T-helper 17 cell (primary cell): ENCODE results near the gene LRRC8C. TPM values are rescaled to one million over a fixed set of nuclear protein-coding genes. Genes with fewer than 3 reads are reported as not detected.

Source experiments
- ATAC-seq: fragments of 150-1000 bp; cut with Tn5 transposase; 2 replicates; pipeline ENCODE4 v1.10.0; 2021; ENCODE audit warnings: mild to moderate bottlenecking, moderate library complexity
- DNase-seq, 3 donors: peaks; one replicate each; pipeline versions ENCODE4 v3.0.0 to v3.0.0-alpha.2; 2020 to 2021
- H3K9me3 ChIP-seq: one replicate; pipeline ENCODE4 v1.7.0; 2013; ENCODE audit warnings: low read length, mild to moderate bottlenecking; ENCODE audit not compliant: control insufficient read depth, poor library complexity, severe bottlenecking
- H3K27ac Mint-ChIP-seq: one replicate; pipeline ENCODE4 v1.8.0; 2022; ENCODE audit warnings: mild to moderate bottlenecking, moderate library complexity, mixed read lengths
- H3K27me3 Mint-ChIP-seq: one replicate; pipeline ENCODE4 v1.8.0; 2022; ENCODE audit warnings: mixed read lengths
- H3K36me3 Mint-ChIP-seq: one replicate; pipeline ENCODE4 v1.8.0; 2022; ENCODE audit warnings: low read depth, mixed read lengths
- H3K4me1 Mint-ChIP-seq: one replicate; pipeline ENCODE4 v1.8.0; 2022; ENCODE audit warnings: mild to moderate bottlenecking, mixed read lengths
- H3K4me3 Mint-ChIP-seq: one replicate; pipeline ENCODE4 v1.8.0; 2022; ENCODE audit warnings: mild to moderate bottlenecking, moderate library complexity, mixed read lengths
- total RNA-seq, 4 donors: library from RNA in 2 of 4; stranded (reverse) in 2 of 4; gene quantifications; one replicate each; pipeline ENCODE4 v1.2.3 and lab custom pipeline; 2022 to 2026

The LRRC8C gene
- total RNA-seq, 2 donors from 2014 or later, result 46.0 to 52.4 TPM

GRCh38 chr1:89711140-89711778 lies 78.3 kb downstream of the LRRC8C start:
- H3K4me1 Mint-ChIP-seq, result peaks cover 30% of the 10 kb centered on the region
- H3K27ac Mint-ChIP-seq, result peak overlapping the region; percentile 27
- DNase-seq, result no peak
- H3K36me3 Mint-ChIP-seq, result peaks cover 11% of the 10 kb centered on the region
- H3K9me3 ChIP-seq, result no peaks in the 10 kb centered on the region
- ATAC-seq, result no peak
- H3K27me3 Mint-ChIP-seq, result no peaks in the 10 kb centered on the region
- no peak overlapping the region for H3K4me3 Mint-ChIP-seq

- Mint-ChIP-seq H3K36me3 (peaks cover 11% of the 10 kb centered on the region), H3K27me3 (no peaks in the 10 kb centered on the region), H3K4me1 (peaks cover 35% of the 10 kb centered on the region), H3K4me3 (no peak overlapping the region), H3K27ac (no peak overlapping the region)
- ATAC-seq (no peak), DNase-seq (no peak)
- H3K9me3 ChIP-seq, result no peaks in the 10 kb centered on the region
Observed at GRCh38 chr1:89712420-89712819, 79.5 kb downstream of the LRRC8C start.

- no peaks in the 10 kb centered on the region for H3K9me3 ChIP-seq
- Mint-ChIP-seq H3K27me3 (no peaks in the 10 kb centered on the region), H3K36me3 (peaks cover 4% of the 10 kb centered on the region), H3K4me3 (no peak overlapping the region), H3K4me1 (peaks cover 43% of the 10 kb centered on the region), H3K27ac (no peak overlapping the region)
- no peak for ATAC-seq
- no peak for DNase-seq
Observed at GRCh38 chr1:89715677-89716076, 82.8 kb downstream of the LRRC8C start.

- H3K27me3 Mint-ChIP-seq, result no peaks in the 10 kb centered on the region
- H3K4me1 Mint-ChIP-seq, result peaks cover 43% of the 10 kb centered on the region
- no peaks in the 10 kb centered on the region for H3K9me3 ChIP-seq
- H3K27ac Mint-ChIP-seq, result peak overlapping the region; percentile 95
- peak overlapping the region; percentile 88 for H3K4me3 Mint-ChIP-seq
- DNase-seq, result no peak
- H3K36me3 Mint-ChIP-seq, result peaks cover 2% of the 10 kb centered on the region
- peak; percentile 81 for ATAC-seq
Observed at GRCh38 chr1:89719502-89720306, 86.8 kb downstream of the LRRC8C start.

GRCh38 chr1:89720839-89721238 lies 87.9 kb downstream of the LRRC8C start:
- H3K36me3 Mint-ChIP-seq, result peaks cover 2% of the 10 kb centered on the region
- no peaks in the 10 kb centered on the region for H3K27me3 Mint-ChIP-seq
- no peaks in the 10 kb centered on the region for H3K9me3 ChIP-seq
- peak overlapping the region; percentile 78 for H3K27ac Mint-ChIP-seq
- DNase-seq, result no peak
- no peak overlapping the region for H3K4me3 Mint-ChIP-seq
- H3K4me1 Mint-ChIP-seq, result peaks cover 49% of the 10 kb centered on the region
- no peak for ATAC-seq

GRCh38 chr1:89721351-89721750 lies 88.4 kb downstream of the LRRC8C start:
- Mint-ChIP-seq H3K4me3 (no peak overlapping the region), H3K4me1 (peaks cover 49% of the 10 kb centered on the region), H3K27ac (peak overlapping the region; percentile 78), H3K36me3 (peaks cover 7% of the 10 kb centered on the region), H3K27me3 (no peaks in the 10 kb centered on the region)
- no peaks in the 10 kb centered on the region for H3K9me3 ChIP-seq
- DNase-seq (no peak), ATAC-seq (peak; percentile 64)

GRCh38 chr1:89723144-89723543 lies 90.2 kb downstream of the LRRC8C start:
- peaks cover 7% of the 10 kb centered on the region for H3K36me3 Mint-ChIP-seq
- DNase-seq, result no peak
- ATAC-seq, result no peak
- no peaks in the 10 kb centered on the region for H3K27me3 Mint-ChIP-seq
- H3K4me3 Mint-ChIP-seq, result no peak overlapping the region
- peaks cover 45% of the 10 kb centered on the region for H3K4me1 Mint-ChIP-seq
- H3K9me3 ChIP-seq, result no peaks in the 10 kb centered on the region
- no peak overlapping the region for H3K27ac Mint-ChIP-seq

GRCh38 chr1:89723863-89724262 lies 90.9 kb downstream of the LRRC8C start:
- Mint-ChIP-seq H3K27me3 (no peaks in the 10 kb centered on the region), H3K4me1 (peaks cover 48% of the 10 kb centered on the region), H3K4me3 (peak overlapping the region; percentile 39), H3K36me3 (peaks cover 7% of the 10 kb centered on the region), H3K27ac (peak overlapping the region; percentile 53)
- H3K9me3 ChIP-seq, result no peaks in the 10 kb centered on the region
- no peak for DNase-seq
- no peak for ATAC-seq

GRCh38 chr1:89724369-89725010 lies 91.6 kb downstream of the LRRC8C start:
- H3K4me3 Mint-ChIP-seq, result peak overlapping the region; percentile 39
- DNase-seq, result no peak
- H3K27me3 Mint-ChIP-seq, result no peaks in the 10 kb centered on the region
- ATAC-seq, result peak; percentile 51
- H3K27ac Mint-ChIP-seq, result peak overlapping the region; percentile 53
- H3K9me3 ChIP-seq, result no peaks in the 10 kb centered on the region
- peaks cover 7% of the 10 kb centered on the region for H3K36me3 Mint-ChIP-seq
- H3K4me1 Mint-ChIP-seq, result peaks cover 46% of the 10 kb centered on the region

GRCh38 chr1:89725011-89725370 lies 92.1 kb downstream of the LRRC8C start:
- Mint-ChIP-seq H3K4me1 (peaks cover 41% of the 10 kb centered on the region), H3K27ac (peak overlapping the region; percentile 53), H3K36me3 (peaks cover 7% of the 10 kb centered on the region), H3K4me3 (no peak overlapping the region), H3K27me3 (no peaks in the 10 kb centered on the region)
- DNase-seq (no peak), ATAC-seq (no peak)
- no peaks in the 10 kb centered on the region for H3K9me3 ChIP-seq

GRCh38 chr1:89725631-89726030 lies 92.7 kb downstream of the LRRC8C start:
- H3K4me1 Mint-ChIP-seq, result peaks cover 36% of the 10 kb centered on the region
- ATAC-seq (no peak), DNase-seq (no peak)
- no peaks in the 10 kb centered on the region for H3K9me3 ChIP-seq
- peak overlapping the region; percentile 53 for H3K27ac Mint-ChIP-seq
- H3K4me3 Mint-ChIP-seq, result peak overlapping the region; percentile 12
- no peaks in the 10 kb centered on the region for H3K27me3 Mint-ChIP-seq
- H3K36me3 Mint-ChIP-seq, result peaks cover 7% of the 10 kb centered on the region

GRCh38 chr1:89727517-89728312 lies 94.8 kb downstream of the LRRC8C start:
- no peaks in the 10 kb centered on the region for H3K9me3 ChIP-seq
- Mint-ChIP-seq H3K4me3 (no peak overlapping the region), H3K27me3 (no peaks in the 10 kb centered on the region), H3K4me1 (peaks cover 44% of the 10 kb centered on the region), H3K36me3 (peaks cover 7% of the 10 kb centered on the region), H3K27ac (peak overlapping the region; percentile 35)
- ATAC-seq (no peak), DNase-seq (no peak)

- no peaks in the 10 kb centered on the region for H3K27me3 Mint-ChIP-seq
- no peak for ATAC-seq
- no peak overlapping the region for H3K4me3 Mint-ChIP-seq
- no peaks in the 10 kb centered on the region for H3K9me3 ChIP-seq
- peaks cover 42% of the 10 kb centered on the region for H3K4me1 Mint-ChIP-seq
- no peak for DNase-seq
- peaks cover 5% of the 10 kb centered on the region for H3K36me3 Mint-ChIP-seq
- peak overlapping the region; percentile 35 for H3K27ac Mint-ChIP-seq
Observed at GRCh38 chr1:89728381-89728780, 95.5 kb downstream of the LRRC8C start.
